Measurements from ENCODE around the gene RABGAP1L.

RABGAP1L gene

DNA sequence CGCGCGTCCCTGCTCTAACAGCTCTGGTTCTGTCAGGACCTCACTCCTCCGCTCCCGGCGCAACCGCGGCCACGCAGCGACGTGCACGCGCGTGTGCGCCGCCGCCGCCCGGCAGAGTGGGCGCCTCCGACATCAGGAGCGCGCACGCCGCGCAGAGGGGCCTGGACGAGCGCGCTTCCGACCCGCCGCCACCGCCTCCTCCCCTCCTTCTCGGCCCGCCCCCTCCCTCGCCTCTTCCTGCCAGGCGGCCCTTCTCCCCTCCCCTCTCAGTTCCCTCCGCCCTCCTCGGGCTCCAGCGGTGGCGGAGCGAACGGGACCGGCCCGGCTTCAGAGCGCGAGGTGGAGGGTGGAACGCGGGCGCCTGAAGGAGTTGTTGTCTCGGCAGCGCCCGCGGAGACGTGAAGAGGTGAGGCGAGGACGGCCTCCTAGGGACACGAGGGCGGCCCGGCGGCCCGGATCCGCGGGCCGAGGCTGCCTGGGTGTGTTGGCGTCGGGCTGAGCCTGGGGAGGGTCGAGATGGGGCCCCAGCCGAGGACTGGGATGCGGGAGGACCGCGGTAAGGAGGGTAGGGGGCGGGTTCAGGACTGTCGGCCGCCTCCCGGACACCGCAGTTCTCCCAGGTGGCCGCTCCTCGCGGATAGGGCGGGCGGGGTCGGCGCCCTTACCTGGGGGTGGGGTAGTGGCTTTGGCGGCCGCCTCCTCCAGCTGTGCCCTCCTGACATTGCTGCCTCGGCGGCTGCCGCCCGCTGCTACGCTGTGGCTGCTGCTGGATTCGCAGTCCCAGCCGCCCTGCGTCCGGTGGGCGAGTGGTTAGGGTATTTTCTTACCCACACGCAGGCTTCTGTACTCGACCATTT is at the start of gene RABGAP1L:
TSS of gene RABGAP1L (plus strand) at position 269 of the 857 bp plus-strand sequence.
- peak within 1 kb of the TSS; percentile 91 for H3K4me3 Mint-ChIP-seq

DNA sequence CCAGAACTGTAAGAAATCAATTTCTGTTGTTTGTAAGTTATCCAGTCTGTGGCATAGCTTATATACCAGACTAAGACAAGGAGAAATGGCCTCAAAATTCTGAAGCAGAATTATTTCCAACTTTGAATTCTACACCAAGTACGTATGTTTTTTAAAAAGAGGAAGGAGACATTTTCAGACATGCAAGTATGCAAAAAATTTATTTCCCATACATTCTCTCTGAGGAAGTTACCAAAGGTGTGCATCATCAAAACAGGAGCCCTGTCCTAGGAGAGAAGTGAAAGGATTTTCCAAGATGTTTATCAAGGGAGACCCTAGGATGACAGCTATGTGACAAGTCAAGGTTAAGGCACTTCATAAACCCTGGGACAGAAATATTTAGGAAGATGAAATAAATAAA is 49.3 kb upstream of the RABGAP1L start:
- no peaks in the 10 kb centered on the region for H3K27me3 Mint-ChIP-seq (ENCODE audit: low read depth, poor library complexity)
- no peaks in the 10 kb centered on the region for H3K9me3 Mint-ChIP-seq
- H3K27ac Mint-ChIP-seq, result no peak overlapping the region
- H3K4me1 Mint-ChIP-seq, result peaks cover 18% of the 10 kb centered on the region
- no peak for DNase-seq
- no peak overlapping the region for H3K4me3 Mint-ChIP-seq
- TF ChIP-seq, protein P1, sequence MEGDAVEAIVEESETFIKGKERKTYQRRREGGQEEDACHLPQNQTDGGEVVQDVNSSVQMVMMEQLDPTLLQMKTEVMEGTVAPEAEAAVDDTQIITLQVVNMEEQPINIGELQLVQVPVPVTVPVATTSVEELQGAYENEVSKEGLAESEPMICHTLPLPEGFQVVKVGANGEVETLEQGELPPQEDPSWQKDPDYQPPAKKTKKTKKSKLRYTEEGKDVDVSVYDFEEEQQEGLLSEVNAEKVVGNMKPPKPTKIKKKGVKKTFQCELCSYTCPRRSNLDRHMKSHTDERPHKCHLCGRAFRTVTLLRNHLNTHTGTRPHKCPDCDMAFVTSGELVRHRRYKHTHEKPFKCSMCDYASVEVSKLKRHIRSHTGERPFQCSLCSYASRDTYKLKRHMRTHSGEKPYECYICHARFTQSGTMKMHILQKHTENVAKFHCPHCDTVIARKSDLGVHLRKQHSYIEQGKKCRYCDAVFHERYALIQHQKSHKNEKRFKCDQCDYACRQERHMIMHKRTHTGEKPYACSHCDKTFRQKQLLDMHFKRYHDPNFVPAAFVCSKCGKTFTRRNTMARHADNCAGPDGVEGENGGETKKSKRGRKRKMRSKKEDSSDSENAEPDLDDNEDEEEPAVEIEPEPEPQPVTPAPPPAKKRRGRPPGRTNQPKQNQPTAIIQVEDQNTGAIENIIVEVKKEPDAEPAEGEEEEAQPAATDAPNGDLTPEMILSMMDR (IDR thresholded peaks at IDR 0.05), result no peak
- H3K36me3 Mint-ChIP-seq (ENCODE audit: low read depth), result no peaks in the 10 kb centered on the region

More for the DNA sequence above, at the start of gene RABGAP1L:
- peak; percentile 95 for DNase-seq
- H3K9me3 Mint-ChIP-seq, result no peaks in the 10 kb centered on the region
- peaks cover 5% of the 10 kb centered on the region for H3K27me3 Mint-ChIP-seq (ENCODE audit: low read depth, poor library complexity)
- TF ChIP-seq, protein P1 (IDR thresholded peaks at IDR 0.05), result no peak
- H3K27ac Mint-ChIP-seq, result peak within 1 kb of the TSS; percentile 85
- H3K36me3 Mint-ChIP-seq (ENCODE audit: low read depth), result no peaks in the 10 kb centered on the region
- H3K4me1 Mint-ChIP-seq, result peaks cover 33% of the 10 kb centered on the region

DNA sequence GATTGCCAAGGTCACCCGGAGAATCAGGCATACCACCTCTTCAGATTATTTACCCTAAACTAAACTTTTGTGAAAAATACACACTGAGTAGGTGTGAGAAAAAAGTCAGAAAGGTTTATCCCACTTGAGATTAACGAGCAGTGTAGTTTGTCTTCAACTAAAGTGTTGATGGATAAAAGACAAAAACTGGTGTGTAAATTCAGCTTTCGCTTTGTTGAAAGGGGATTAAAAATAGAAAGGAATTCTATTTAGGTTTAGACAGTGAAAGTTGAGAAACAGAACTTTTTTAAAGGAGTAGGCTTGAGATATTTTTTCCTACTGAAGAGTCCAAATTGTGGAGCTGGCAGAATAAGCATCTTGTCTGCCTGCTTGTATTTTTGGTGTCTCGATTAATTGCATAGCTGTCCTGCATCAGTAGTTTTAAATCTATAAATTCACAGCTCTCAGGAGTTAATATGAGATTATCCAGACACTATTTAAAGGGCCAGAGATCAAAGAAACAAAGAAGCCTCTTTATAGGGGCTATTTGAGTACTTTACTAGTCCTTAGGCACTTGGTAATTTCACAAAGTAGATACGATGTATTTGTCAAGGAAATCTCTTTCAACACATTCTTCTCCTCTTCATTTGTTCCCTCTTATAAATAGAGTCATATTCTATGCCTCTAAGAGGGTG is 46.7 kb upstream of the RABGAP1L start:
- TF ChIP-seq, protein P1 (IDR thresholded peaks at IDR 0.05), result no peak
- H3K27me3 Mint-ChIP-seq (ENCODE audit: low read depth, poor library complexity), result no peaks in the 10 kb centered on the region
- DNase-seq, result no peak
- H3K4me1 Mint-ChIP-seq, result peaks cover 18% of the 10 kb centered on the region
- H3K36me3 Mint-ChIP-seq (ENCODE audit: low read depth), result no peaks in the 10 kb centered on the region
- H3K9me3 Mint-ChIP-seq, result no peaks in the 10 kb centered on the region
- no peak overlapping the region for H3K4me3 Mint-ChIP-seq
- H3K27ac Mint-ChIP-seq, result no peak overlapping the region

DNA sequence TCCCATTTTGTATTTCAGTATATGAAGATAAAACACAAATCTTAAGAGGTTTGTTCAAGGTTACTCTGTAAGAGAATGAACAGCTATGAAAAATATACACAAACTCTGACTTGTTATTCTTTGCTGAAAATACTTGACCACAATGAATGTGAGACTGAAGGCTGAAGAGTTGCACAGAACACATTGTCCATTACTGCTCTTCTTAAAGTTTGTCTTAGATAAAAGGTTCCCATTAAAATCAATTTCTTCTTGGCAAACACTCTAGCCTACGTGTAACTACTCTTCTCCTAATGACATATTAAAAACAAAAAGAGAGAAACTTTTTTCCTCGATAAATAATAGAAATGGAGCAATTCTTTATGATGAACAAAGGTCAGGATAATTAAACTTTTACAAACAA is 45.2 kb upstream of the RABGAP1L start:
- Mint-ChIP-seq H3K9me3 (no peaks in the 10 kb centered on the region), H3K27me3 (ENCODE audit: low read depth, poor library complexity) (no peaks in the 10 kb centered on the region)

DNA sequence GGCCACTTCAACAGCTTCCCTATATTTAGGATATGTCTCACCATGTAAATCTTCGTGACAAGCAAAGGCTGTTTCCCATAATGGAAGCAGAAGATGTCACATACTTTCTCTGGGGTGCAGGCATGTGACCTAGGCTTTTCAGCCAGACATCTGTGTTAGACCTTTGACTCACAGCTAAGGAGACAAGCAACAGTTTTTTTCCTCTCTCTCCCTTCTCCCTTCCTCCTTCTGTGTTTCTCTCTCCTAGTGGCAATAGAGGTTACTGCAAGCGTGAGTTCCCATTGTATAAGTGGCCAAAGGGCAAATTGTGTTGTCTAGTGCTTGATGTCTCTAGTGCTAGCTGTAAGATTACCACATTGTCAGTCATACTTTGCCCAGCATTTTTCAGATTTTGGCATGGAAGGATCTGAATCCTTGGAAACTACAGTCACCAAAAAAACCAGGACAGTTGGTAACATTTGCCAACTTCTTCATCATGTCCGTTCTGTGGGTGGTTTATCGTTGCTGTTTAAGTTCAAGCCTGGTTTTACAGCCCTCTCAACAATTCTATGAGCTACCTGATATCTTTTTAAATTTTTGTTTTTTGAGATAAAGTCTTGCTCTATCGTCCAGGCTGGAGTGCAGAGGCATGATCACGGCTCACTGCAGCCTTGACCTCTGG is 44.4 kb upstream of the RABGAP1L start:
- TF ChIP-seq, protein P1 (IDR thresholded peaks at IDR 0.05), result peak; percentile 62
- Mint-ChIP-seq H3K27me3 (ENCODE audit: low read depth, poor library complexity) (peaks cover under 1% of the 10 kb centered on the region), H3K4me3 (no peak overlapping the region), H3K4me1 (peaks cover 18% of the 10 kb centered on the region), H3K27ac (no peak overlapping the region), H3K36me3 (ENCODE audit: low read depth) (no peaks in the 10 kb centered on the region), H3K9me3 (no peaks in the 10 kb centered on the region)
- DNase-seq, result peak; percentile 12

More for the DNA sequence above, 45.2 kb upstream of the RABGAP1L start:
- DNase-seq, result no peak
- Mint-ChIP-seq H3K4me1 (peaks cover 18% of the 10 kb centered on the region), H3K27ac (no peak overlapping the region), H3K4me3 (no peak overlapping the region), H3K36me3 (ENCODE audit: low read depth) (no peaks in the 10 kb centered on the region)
- TF ChIP-seq, protein P1 (IDR thresholded peaks at IDR 0.05), result no peak
